ENCODE data around the gene CUZD1. TPM values are rescaled to one million over a fixed set of nuclear protein-coding genes. Genes with fewer than 3 reads are reported as not detected.

CUZD1 gene
- total RNA-seq, 1 experiment from 2014 or later: 17.2 TPM

DNA sequence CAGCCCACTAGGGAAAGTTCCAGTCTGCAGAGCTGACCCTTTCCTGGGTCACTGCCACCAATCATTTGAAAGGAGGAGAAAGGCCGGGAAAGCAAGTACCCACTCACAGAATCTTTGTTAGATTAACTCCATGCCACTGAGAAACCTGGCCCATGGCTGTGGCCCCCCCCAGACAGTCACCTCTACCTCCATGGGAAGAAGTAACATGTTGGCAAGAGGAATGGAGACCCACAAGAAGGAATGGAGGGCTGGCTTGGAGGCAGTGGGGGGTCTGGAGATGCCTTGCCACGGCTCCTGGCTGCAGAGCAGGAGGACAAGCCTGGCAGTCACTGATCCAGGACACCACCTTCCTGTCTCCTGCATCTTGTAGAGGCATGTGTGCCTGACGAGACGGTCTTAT lies 32.9 kb downstream of the CUZD1 start:
- Histone ChIP-seq H3K23me2 (ENCODE audit: insufficient read length, low read depth, low read length, poor library complexity, severe bottlenecking) (no peaks in the 10 kb centered on the region), H2BK5ac (ENCODE audit: insufficient read length, low read length) (no peak overlapping the region), H3K27ac (ENCODE audit: insufficient read length, low read depth, low read length) (no peak overlapping the region), H3K79me2 (ENCODE audit: insufficient read depth, low read length) (no peaks in the 10 kb centered on the region), H4K91ac (ENCODE audit: insufficient read length, low read depth, low read length) (no peak overlapping the region), H3K27me3 (ENCODE audit: insufficient read depth, low read length) (no peaks in the 10 kb centered on the region), H2BK15ac (ENCODE audit: low read depth, low read length) (no peak overlapping the region), H3K9me3 (ENCODE audit: control insufficient read depth, low read depth, low read length) (no peaks in the 10 kb centered on the region), H3K4me1 (ENCODE audit: insufficient read depth, low read length) (no peaks in the 10 kb centered on the region), H2AK5ac (ENCODE audit: insufficient read length, low read length) (no peak overlapping the region), H4K8ac (replicated peaks; ENCODE audit: insufficient read length, low read depth, low read length) (no peak overlapping the region), H3K14ac (ENCODE audit: insufficient read depth, low read length) (no peak overlapping the region; the same call in 1 of the 2 replicates), H2AFZ (ENCODE audit: low read length) (no peak overlapping the region), H4K5ac (ENCODE audit: insufficient read length, low read depth, low read length) (no peak overlapping the region), H3K9ac (ENCODE audit: extremely low read depth, insufficient read length, low read length) (no peak overlapping the region), H3K56ac (ENCODE audit: insufficient read length, low read depth, low read length) (no peak overlapping the region), H3T11ph (ENCODE audit: low read length) (no peak overlapping the region), H4K20me1 (ENCODE audit: control insufficient read depth, insufficient read depth, insufficient read length) (no peaks in the 10 kb centered on the region), H2BK12ac (ENCODE audit: insufficient read length, low read depth, low read length) (no peak overlapping the region), H3K23ac (ENCODE audit: insufficient read length, low read depth, low read length) (no peak overlapping the region), H3K4ac (ENCODE audit: low read depth, low read length) (no peak overlapping the region), H3K79me1 (ENCODE audit: insufficient read depth, low read depth, low read length, poor library complexity, severe bottlenecking) (no peaks in the 10 kb centered on the region), H3K4me2 (ENCODE audit: insufficient read depth, insufficient read length, low read length) (no peak overlapping the region), H2BK20ac (ENCODE audit: low read depth, low read length, poor library complexity, severe bottlenecking) (no peak overlapping the region), H2BK120ac (ENCODE audit: low read depth, low read length, poor library complexity, severe bottlenecking) (no peak overlapping the region), H3K18ac (ENCODE audit: insufficient read length, low read depth, low read length) (no peak overlapping the region)
- Mint-ChIP-seq H3K4me1 (no peaks in the 10 kb centered on the region), H3K27ac (no peak overlapping the region; a peak in 1 of 7 replicates), H3K36me3 (ENCODE audit: insufficient read depth in 1 of 3, low read depth in 3 of 3) (no peaks in the 10 kb centered on the region), H3K4me3 (no peak overlapping the region), H3K27me3 (ENCODE audit: low read depth) (peaks cover 19% of the 10 kb centered on the region), H3K9me3 (no peaks in the 10 kb centered on the region)
- no peak for DNase-seq
- no CpG with 5 or more reads among the region's 4 CpGs for WGBS (ENCODE audit: extremely low coverage, insufficient read length, low lambda C conversion rate)
- TF ChIP-seq, protein P1, sequence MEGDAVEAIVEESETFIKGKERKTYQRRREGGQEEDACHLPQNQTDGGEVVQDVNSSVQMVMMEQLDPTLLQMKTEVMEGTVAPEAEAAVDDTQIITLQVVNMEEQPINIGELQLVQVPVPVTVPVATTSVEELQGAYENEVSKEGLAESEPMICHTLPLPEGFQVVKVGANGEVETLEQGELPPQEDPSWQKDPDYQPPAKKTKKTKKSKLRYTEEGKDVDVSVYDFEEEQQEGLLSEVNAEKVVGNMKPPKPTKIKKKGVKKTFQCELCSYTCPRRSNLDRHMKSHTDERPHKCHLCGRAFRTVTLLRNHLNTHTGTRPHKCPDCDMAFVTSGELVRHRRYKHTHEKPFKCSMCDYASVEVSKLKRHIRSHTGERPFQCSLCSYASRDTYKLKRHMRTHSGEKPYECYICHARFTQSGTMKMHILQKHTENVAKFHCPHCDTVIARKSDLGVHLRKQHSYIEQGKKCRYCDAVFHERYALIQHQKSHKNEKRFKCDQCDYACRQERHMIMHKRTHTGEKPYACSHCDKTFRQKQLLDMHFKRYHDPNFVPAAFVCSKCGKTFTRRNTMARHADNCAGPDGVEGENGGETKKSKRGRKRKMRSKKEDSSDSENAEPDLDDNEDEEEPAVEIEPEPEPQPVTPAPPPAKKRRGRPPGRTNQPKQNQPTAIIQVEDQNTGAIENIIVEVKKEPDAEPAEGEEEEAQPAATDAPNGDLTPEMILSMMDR (conservative IDR thresholded peaks at IDR 0.05): no peak

Measured in H9 (cell line).